Chondrocyte (in vitro differentiated cells): ENCODE results near the gene LRRK1. TPM values are rescaled to one million over a fixed set of nuclear protein-coding genes. Genes with fewer than 3 reads are reported as not detected.

Experiments
- DNase-seq: peaks from one replicate; pipeline ENCODE4 v3.0.0; 2021; ENCODE audit warnings: mixed read lengths, low spot score
- H3K27ac Mint-ChIP-seq: one replicate; pipeline ENCODE4 v1.8.0; 2021; ENCODE audit warnings: mild to moderate bottlenecking, moderate library complexity, mixed read lengths; ENCODE audit not compliant: unreplicated experiment
- H3K27me3 Mint-ChIP-seq: 2 replicates; pipeline ENCODE4 v1.8.0; 2021; ENCODE audit warnings: low read depth, mixed read lengths
- H3K36me3 Mint-ChIP-seq: 2 replicates; pipeline ENCODE4 v1.8.0; 2021; ENCODE audit warnings: low read depth, mixed read lengths
- H3K4me1 Mint-ChIP-seq: 2 replicates; pipeline ENCODE4 v1.8.0; 2021; ENCODE audit warnings: low read depth, mild to moderate bottlenecking, mixed read lengths
- H3K4me3 Mint-ChIP-seq: one replicate; pipeline ENCODE4 v1.8.0; 2021; ENCODE audit warnings: mild to moderate bottlenecking, moderate library complexity, mixed read lengths; ENCODE audit not compliant: unreplicated experiment
- H3K9me3 Mint-ChIP-seq: 2 replicates; pipeline ENCODE4 v1.8.0; 2021; ENCODE audit warnings: low read depth, mixed read lengths
- CTCF ChIP-seq: fragments of 200-600 bp; sonication (generic); IDR thresholded peaks from 2 replicates; pipeline ENCODE4 v1.5.0; 2021; ENCODE audit warnings: antibody characterized with exemption, mild to moderate bottlenecking, moderate library complexity
- total RNA-seq: library from RNA; stranded (reverse); gene quantifications from 3 replicates; pipeline ENCODE4 v1.2.1, GENCODE V29; 2021

The LRRK1 gene
- total RNA-seq, 1 donor from 2014 or later = 10.1 TPM

- H3K9me3 Mint-ChIP-seq = no peaks in the 10 kb centered on the region
- H3K4me3 Mint-ChIP-seq = peak overlapping the region; percentile 55
- no peak overlapping the region for H3K27ac Mint-ChIP-seq
- H3K27me3 Mint-ChIP-seq = peaks cover 49% of the 10 kb centered on the region
- H3K4me1 Mint-ChIP-seq = peaks cover 12% of the 10 kb centered on the region
- no peak for DNase-seq
- no peak for TF ChIP-seq CTCF
- H3K36me3 Mint-ChIP-seq = no peaks in the 10 kb centered on the region
Measured at GRCh38 chr15:100880139-100880896, 38.8 kb upstream of the LRRK1 start.

DNA sequence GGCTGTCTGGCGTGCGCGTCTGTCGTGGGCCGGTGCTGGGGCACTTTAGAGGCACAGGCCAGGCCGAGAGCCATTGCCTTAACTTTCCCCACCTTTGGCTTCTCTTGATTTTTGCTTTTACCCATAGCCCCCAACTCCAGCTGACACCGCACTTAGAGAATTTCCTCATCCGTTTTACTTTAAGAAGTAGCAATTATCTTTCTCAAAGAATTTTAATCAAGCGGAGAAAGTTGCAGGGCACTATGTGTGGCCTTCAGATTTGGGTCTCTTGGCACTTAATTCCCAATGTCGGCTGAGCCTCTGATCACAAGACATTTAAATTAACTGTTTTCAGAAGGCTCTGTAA, 38.3 kb upstream of the LRRK1 start:
- no peak overlapping the region for H3K4me3 Mint-ChIP-seq
- H3K4me1 Mint-ChIP-seq = peaks cover 12% of the 10 kb centered on the region
- H3K27me3 Mint-ChIP-seq = peaks cover 43% of the 10 kb centered on the region
- H3K36me3 Mint-ChIP-seq = no peaks in the 10 kb centered on the region
- H3K9me3 Mint-ChIP-seq = no peaks in the 10 kb centered on the region
- H3K27ac Mint-ChIP-seq = no peak overlapping the region
- no peak for DNase-seq
- TF ChIP-seq CTCF = no peak

DNA sequence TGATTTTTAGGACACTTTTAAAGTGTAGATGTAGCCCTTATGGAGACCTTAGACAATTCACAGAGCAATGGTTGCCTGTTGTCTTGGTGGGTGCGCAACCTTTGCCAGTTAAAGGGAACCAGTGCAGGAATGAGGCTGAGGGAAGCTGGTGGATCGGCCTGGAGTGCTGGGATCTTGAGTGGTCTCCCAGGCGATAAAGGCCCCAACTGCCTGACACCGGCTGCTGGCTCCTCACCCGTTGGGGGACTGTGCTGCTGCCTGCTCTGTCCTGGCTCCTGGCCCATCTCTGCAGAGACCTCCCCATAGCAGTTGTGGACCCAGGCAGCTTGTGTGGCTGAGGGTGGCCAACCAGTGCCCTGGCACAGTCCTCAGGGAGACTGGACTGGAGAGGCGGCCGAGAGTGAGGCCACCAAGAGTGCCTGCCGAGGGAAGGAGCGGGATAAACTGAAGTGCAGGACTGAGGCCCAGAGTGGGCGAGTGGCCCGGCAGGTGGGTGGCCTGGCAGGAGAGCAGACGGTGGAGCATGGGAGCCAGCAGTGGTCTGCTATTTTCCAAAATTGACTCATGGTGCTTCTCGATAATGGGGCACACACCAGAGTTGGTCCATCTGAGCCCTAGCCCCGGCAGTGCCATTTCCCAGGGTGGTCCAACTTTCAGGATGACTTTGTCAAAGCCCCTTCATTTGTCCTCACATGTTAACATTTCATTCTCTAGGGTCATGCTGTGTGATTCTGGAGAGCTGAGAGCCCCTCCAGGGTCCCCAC, 37.4 kb upstream of the LRRK1 start:
- TF ChIP-seq CTCF = no peak
- no peak for DNase-seq
- Mint-ChIP-seq H3K27me3 (peaks cover 43% of the 10 kb centered on the region), H3K9me3 (no peaks in the 10 kb centered on the region), H3K4me3 (no peak overlapping the region), H3K27ac (no peak overlapping the region), H3K36me3 (no peaks in the 10 kb centered on the region), H3K4me1 (peaks cover 12% of the 10 kb centered on the region)

DNA sequence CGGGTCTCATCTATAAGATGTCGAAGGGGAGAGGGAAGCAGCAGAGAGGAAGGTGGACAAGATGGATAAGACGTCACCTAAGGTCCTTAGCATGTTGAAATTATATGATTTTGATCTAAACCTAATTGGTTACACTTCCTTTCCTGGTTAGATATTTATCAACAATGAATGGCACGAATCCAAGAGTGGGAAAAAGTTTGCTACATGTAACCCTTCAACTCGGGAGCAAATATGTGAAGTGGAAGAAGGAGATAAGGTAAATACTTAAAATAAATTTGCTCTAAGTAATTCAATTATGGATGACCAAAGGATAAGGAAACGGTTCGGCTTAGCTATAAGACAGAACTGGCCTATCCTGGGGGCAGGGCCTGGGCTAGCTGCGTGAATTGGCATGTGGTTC, 34.0 kb upstream of the LRRK1 start:
- no peak for TF ChIP-seq CTCF
- no peaks in the 10 kb centered on the region for H3K9me3 Mint-ChIP-seq
- H3K27me3 Mint-ChIP-seq = peaks cover 40% of the 10 kb centered on the region
- DNase-seq = no peak
- peaks cover 20% of the 10 kb centered on the region for H3K4me1 Mint-ChIP-seq
- H3K4me3 Mint-ChIP-seq = no peak overlapping the region
- no peaks in the 10 kb centered on the region for H3K36me3 Mint-ChIP-seq
- no peak overlapping the region for H3K27ac Mint-ChIP-seq

GRCh38 chr15:100885811-100886210, 33.3 kb upstream of the LRRK1 start:
- no peak for DNase-seq
- Mint-ChIP-seq H3K9me3 (no peaks in the 10 kb centered on the region), H3K27ac (no peak overlapping the region), H3K36me3 (no peaks in the 10 kb centered on the region), H3K4me1 (peaks cover 14% of the 10 kb centered on the region), H3K4me3 (no peak overlapping the region), H3K27me3 (peaks cover 33% of the 10 kb centered on the region)
- TF ChIP-seq CTCF = no peak
